GM10248 (cell line): ENCODE results near the gene SLC38A3.

Experiments used
- CTCF ChIA-PET: fragments of 300-600 bp; sonication (Branson Sonifier 250); formaldehyde crosslinking; extraction: SDS; loops from one replicate; lab custom pipeline; 2021; ENCODE audit warnings: antibody characterized with exemption; lab: Yijun Ruan, JAX
- POLR2A ChIA-PET: fragments of 350-650 bp; sonication (Branson Sonifier 250); formaldehyde crosslinking; extraction: SDS; loops from one replicate; lab custom pipeline; 2020; ENCODE audit warnings: antibody characterized with exemption; lab: Yijun Ruan, JAX
- DNase-seq: peaks from one replicate; pipeline ENCODE4 v3.0.0; 2012; ENCODE audit errors: extremely low spot score
- TF ChIP-seq, protein P1 (sequence below): IDR thresholded peaks from 2 replicates; pipeline ENCODE4 v1.5.1; 2012; ENCODE audit warnings: mild to moderate bottlenecking, low read depth; ENCODE audit errors: extremely low read depth, missing control alignments, control extremely low read depth

Gene SLC38A3

GRCh38 chr3:50267280-50267913 lies 62.3 kb downstream of the SLC38A3 start:
- DNase-seq: no peak
- ChIA-PET POLR2A (no interaction called here), CTCF (interaction anchor here (0.6 to 4.6 kb wide), 9 partner anchors 9 to 147 kb away, joined by 3 to 19 read pairs (median 3); partner anchors contain the start of genes GNAI2 and GNAT1)
- TF ChIP-seq, protein P1, sequence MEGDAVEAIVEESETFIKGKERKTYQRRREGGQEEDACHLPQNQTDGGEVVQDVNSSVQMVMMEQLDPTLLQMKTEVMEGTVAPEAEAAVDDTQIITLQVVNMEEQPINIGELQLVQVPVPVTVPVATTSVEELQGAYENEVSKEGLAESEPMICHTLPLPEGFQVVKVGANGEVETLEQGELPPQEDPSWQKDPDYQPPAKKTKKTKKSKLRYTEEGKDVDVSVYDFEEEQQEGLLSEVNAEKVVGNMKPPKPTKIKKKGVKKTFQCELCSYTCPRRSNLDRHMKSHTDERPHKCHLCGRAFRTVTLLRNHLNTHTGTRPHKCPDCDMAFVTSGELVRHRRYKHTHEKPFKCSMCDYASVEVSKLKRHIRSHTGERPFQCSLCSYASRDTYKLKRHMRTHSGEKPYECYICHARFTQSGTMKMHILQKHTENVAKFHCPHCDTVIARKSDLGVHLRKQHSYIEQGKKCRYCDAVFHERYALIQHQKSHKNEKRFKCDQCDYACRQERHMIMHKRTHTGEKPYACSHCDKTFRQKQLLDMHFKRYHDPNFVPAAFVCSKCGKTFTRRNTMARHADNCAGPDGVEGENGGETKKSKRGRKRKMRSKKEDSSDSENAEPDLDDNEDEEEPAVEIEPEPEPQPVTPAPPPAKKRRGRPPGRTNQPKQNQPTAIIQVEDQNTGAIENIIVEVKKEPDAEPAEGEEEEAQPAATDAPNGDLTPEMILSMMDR: no peak

- DNase-seq: no peak
- TF ChIP-seq, protein P1: no peak
- POLR2A ChIA-PET: no interaction called here
These were observed 63.2 kb downstream of the SLC38A3 start for GRCh38 chr3:50268276-50268675.

DNA sequence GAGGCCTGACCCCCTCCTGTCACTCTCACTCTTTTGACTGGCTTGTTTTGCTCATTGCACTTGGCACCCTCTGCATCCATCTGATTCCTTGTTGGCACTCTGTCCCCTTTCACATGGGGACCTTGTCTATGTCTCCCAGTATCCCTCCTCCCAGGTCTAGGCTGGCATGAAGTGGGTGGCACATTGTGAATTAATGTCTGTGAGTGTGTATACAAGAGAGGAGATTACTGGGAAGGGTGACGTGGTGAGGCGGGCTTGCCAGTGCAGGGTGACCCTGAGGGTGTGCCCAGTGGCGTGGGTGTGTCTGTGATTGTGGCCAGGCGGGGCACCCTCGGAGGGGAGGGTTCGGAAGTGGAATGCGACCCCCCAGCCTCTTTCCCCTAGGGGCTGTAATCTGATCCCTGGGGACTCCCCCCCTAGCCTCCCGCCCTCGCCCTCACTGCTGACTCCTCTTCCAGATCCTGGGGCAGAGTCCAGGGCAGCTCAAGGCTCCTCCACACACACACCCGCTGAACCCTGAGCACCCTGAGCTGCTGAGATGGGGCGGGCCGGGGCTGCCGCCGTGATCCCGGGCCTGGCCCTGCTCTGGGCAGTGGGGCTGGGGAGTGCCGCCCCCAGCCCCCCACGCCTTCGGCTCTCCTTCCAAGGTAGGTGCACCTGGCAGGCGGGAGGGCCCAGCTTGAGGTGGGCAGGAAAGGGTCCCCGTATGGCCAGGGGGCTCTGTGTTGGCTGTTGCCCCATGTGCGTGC lies 63.8 kb downstream of the SLC38A3 start, which contains the start of gene SEMA3B:
Gene SEMA3B (plus strand): TSS at position 445 of the 749 bp plus-strand sequence. CDS start 94 bp downstream, at position 539.
- no peak for DNase-seq
- TF ChIP-seq, protein P1: no peak
- ChIA-PET POLR2A (no interaction called here), CTCF (interaction anchor here (0.7 to 4.2 kb wide), 4 partner anchors 8 to 77 kb away, joined by 3 to 41 read pairs (median 7); no protein-coding TSS in a partner anchor)

More at GRCh38 chr3:50268276-50268675, 63.2 kb downstream of the SLC38A3 start:
- CTCF ChIA-PET: interaction anchor here (1.3 to 4.6 kb wide), 3 partner anchors 10 to 148 kb away, joined by 3 to 19 read pairs (median 5); no protein-coding TSS in a partner anchor

- TF ChIP-seq, protein P1: no peak
- CTCF ChIA-PET: interaction anchor here (1.3 to 4.2 kb wide), 3 partner anchors 9 to 39 kb away, joined by 3 to 41 read pairs (median 11); no protein-coding TSS in a partner anchor
- DNase-seq: no peak
- POLR2A ChIA-PET: no interaction called here
These were observed 64.4 kb downstream of the SLC38A3 start for GRCh38 chr3:50269460-50269859.

GRCh38 chr3:50269977-50270413 lies 64.9 kb downstream of the SLC38A3 start:
- DNase-seq: no peak
- ChIA-PET POLR2A (no interaction called here), CTCF (interaction anchor here (1.3 to 4.2 kb wide), 4 partner anchors 10 to 43 kb away, joined by 3 to 41 read pairs (median 18); no protein-coding TSS in a partner anchor)
- TF ChIP-seq, protein P1: no peak

DNA sequence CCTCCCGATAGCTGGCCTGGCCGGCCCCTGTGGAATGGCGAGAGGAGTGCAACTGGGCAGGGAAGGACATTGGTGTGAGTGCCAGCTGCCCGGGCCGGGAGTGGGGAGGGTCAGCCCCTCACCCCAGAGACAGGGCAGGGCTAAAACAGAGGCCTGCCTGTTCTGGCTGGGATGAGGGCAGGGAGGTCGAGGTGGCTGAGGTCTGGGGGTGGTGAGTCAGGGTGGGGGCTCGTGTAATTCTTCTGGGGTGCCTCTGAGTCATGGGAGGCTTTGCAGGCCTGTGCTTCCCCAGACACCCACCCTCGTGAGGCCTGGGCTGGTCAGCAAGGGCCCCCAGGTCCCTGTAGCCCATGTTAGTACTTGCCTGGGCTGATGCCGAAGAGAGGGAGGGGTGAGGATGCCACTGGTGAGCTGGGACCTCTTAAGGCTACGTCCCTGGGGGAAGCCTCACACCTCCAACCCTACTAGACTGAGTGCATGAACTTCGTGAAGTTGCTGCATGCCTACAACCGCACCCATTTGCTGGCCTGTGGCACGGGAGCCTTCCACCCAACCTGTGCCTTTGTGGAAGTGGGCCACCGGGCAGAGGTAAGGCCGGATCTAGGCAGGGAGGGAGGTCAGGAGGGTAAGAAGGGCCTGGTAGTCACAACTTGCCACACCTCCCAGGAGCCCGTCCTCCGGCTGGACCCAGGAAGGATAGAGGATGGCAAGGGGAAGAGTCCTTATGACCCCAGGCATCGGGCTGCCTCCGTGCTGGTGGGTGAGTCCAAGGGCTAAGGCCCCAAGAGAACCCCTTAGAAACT lies 65.6 kb downstream of the SLC38A3 start:
- ChIA-PET CTCF (interaction anchor here (1.0 to 4.2 kb wide), 8 partner anchors 7 to 76 kb away, joined by 3 to 41 read pairs (median 8); partner anchors contain the start of gene GNAI2), POLR2A (no interaction called here)
- TF ChIP-seq, protein P1: no peak
- DNase-seq: no peak
